OCI-LY1 (cell line): ENCODE results near the gene PDE6H.

Experiments
- H2AFZ ChIP-seq: fragments of 200-600 bp; sonication (generic), shearing (Covaris generic); 2 replicates; pipeline ENCODE4 v1.6.0; 2014; ENCODE audit warnings: antibody characterized with exemption, mild to moderate bottlenecking, low read length
- H3F3A ChIP-seq: fragments of 200-600 bp; sonication (generic), shearing (Covaris generic); 2 replicates; pipeline ENCODE4 v1.6.0; 2014; ENCODE audit warnings: mild to moderate bottlenecking, antibody characterized with exemption, low read length, moderate library complexity; ENCODE audit not compliant: insufficient read depth
- H3K27ac ChIP-seq: fragments of 200-600 bp; sonication (generic); 2 replicates; pipeline ENCODE4 v1.5.1; 2014; ENCODE audit warnings: low read length, mixed run types, mild to moderate bottlenecking, low read depth; ENCODE audit not compliant: poor library complexity, severe bottlenecking
- H3K27me3 ChIP-seq: fragments of 200-600 bp; sonication (generic); 2 replicates; pipeline ENCODE4 v1.6.0; 2014; ENCODE audit warnings: antibody characterized with exemption, mild to moderate bottlenecking, low read length, moderate library complexity; ENCODE audit not compliant: insufficient read depth
- H3K36me3 ChIP-seq: fragments of 200-600 bp; sonication (generic); 2 replicates; pipeline ENCODE4 v1.6.1; 2014; ENCODE audit warnings: mild to moderate bottlenecking, antibody characterized with exemption, low read length, moderate library complexity, mixed read lengths; ENCODE audit not compliant: insufficient read depth
- H3K4me1 ChIP-seq: fragments of 200-600 bp; sonication (generic); 2 replicates; pipeline ENCODE4 v1.5.1; 2014; ENCODE audit warnings: mild to moderate bottlenecking, low read length, moderate library complexity; ENCODE audit not compliant: insufficient read depth, severe bottlenecking
- H3K4me2 ChIP-seq: fragments of 200-600 bp; sonication (generic), shearing (Covaris generic); 2 replicates; pipeline ENCODE4 v1.6.1; 2014; ENCODE audit warnings: low read length
- H3K4me3 ChIP-seq: fragments of 200-600 bp; sonication (generic); 2 replicates; pipeline ENCODE4 v1.5.1; 2014; ENCODE audit warnings: low read length, low read depth, mild to moderate bottlenecking, mixed read lengths; ENCODE audit not compliant: poor library complexity, severe bottlenecking
- H3K79me2 ChIP-seq: fragments of 200-600 bp; shearing (Covaris generic); 2 replicates; pipeline ENCODE4 v1.6.1; 2016; ENCODE audit warnings: mixed run types, low read length, mixed read lengths; ENCODE audit not compliant: insufficient read depth
- H3K9ac ChIP-seq: fragments of 200-600 bp; sonication (generic), shearing (Covaris generic); 2 replicates; pipeline ENCODE4 v1.6.1; 2014; ENCODE audit warnings: mild to moderate bottlenecking, low read length, mixed read lengths
- H3K9me2 ChIP-seq: fragments of 200-600 bp; sonication (generic), shearing (Covaris generic); 2 replicates; pipeline ENCODE4 v1.6.1; 2014; ENCODE audit warnings: low read depth, mild to moderate bottlenecking, low read length, mixed read lengths
- H3K9me3 ChIP-seq: fragments of 200-600 bp; shearing (Covaris generic); 2 replicates; pipeline ENCODE4 v1.6.1; 2014; ENCODE audit warnings: low read length, mixed read lengths
- H4K20me1 ChIP-seq: fragments of 200-600 bp; sonication (generic), shearing (Covaris generic); 2 replicates; pipeline ENCODE4 v1.6.0; 2016; ENCODE audit warnings: mild to moderate bottlenecking, low read length; ENCODE audit not compliant: insufficient read depth
- EZH2 ChIP-seq: fragments of 200-600 bp; sonication (generic), shearing (Covaris generic); IDR thresholded peaks from 2 replicates; pipeline ENCODE4 v1.8.0; 2017; ENCODE audit warnings: borderline replicate concordance, mixed run types, mild to moderate bottlenecking, antibody characterized with exemption, low read length, moderate library complexity, mixed read lengths
- TF ChIP-seq, protein P1 (sequence below): fragments of 200-600 bp; sonication (generic), shearing (Covaris generic); IDR thresholded peaks from 2 replicates; pipeline ENCODE4 v1.5.1; 2017; ENCODE audit warnings: mild to moderate bottlenecking, antibody characterized with exemption, low read length, moderate library complexity, mixed read lengths

Gene PDE6H

DNA sequence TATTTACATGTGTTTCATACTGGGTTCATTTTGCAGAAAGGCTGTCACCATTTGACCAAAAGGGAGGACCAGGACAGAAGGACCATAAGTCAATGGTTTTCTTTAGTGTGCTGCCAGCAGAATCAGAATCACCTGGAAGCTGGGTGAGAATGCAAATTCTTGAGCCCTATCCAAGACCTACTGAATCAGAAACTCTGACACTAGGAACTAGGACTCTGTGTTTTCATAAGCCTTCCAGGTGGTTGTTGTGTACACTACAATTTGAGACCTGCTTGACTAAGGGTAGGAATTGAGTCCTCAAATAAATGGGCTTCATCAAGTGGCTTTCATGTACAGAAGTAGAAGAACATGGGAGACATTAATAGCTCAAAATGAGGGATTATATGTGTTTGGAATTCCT, 32.2 kb downstream of the PDE6H start:
- Histone ChIP-seq H3K4me2 (no peak overlapping the region), H3F3A (no peaks in the 10 kb centered on the region), H3K4me1 (no peaks in the 10 kb centered on the region), H3K79me2 (no peaks in the 10 kb centered on the region), H3K36me3 (no peaks in the 10 kb centered on the region), H3K4me3 (no peak overlapping the region), H2AFZ (no peak overlapping the region), H3K9ac (no peak overlapping the region), H3K9me3 (no peaks in the 10 kb centered on the region), H3K9me2 (no peaks in the 10 kb centered on the region), H3K27ac (no peak overlapping the region), H3K27me3 (no peaks in the 10 kb centered on the region; the same call in 1 of the 2 replicates), H4K20me1 (no peaks in the 10 kb centered on the region)
- TF ChIP-seq, protein P1, sequence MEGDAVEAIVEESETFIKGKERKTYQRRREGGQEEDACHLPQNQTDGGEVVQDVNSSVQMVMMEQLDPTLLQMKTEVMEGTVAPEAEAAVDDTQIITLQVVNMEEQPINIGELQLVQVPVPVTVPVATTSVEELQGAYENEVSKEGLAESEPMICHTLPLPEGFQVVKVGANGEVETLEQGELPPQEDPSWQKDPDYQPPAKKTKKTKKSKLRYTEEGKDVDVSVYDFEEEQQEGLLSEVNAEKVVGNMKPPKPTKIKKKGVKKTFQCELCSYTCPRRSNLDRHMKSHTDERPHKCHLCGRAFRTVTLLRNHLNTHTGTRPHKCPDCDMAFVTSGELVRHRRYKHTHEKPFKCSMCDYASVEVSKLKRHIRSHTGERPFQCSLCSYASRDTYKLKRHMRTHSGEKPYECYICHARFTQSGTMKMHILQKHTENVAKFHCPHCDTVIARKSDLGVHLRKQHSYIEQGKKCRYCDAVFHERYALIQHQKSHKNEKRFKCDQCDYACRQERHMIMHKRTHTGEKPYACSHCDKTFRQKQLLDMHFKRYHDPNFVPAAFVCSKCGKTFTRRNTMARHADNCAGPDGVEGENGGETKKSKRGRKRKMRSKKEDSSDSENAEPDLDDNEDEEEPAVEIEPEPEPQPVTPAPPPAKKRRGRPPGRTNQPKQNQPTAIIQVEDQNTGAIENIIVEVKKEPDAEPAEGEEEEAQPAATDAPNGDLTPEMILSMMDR, result no peak
- no peak for TF ChIP-seq EZH2

DNA sequence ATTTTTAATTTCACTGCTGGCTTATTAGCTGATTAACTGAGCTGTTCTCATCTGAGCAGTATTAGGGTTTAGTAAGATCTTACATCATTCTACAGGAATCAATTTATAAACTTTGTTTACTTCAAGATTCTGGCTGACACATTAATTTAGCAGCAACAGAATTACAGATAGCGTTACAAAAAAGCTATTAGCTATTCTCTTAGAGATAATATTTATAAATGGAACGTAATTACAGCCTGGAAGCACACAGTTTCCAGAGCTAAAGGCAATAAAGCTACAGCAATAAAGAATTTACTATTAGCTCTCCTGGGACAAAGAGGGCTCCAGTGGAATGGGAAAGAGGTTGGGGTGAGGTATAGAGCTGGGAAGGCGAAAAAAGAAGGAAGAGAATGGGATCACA, 34.7 kb downstream of the PDE6H start:
- Histone ChIP-seq H4K20me1 (no peaks in the 10 kb centered on the region), H3K36me3 (no peaks in the 10 kb centered on the region), H3K9ac (no peak overlapping the region), H3K79me2 (no peaks in the 10 kb centered on the region), H3K27ac (no peak overlapping the region), H3K4me3 (no peak overlapping the region), H3K4me2 (no peak overlapping the region), H3K4me1 (no peaks in the 10 kb centered on the region), H3K9me2 (no peaks in the 10 kb centered on the region), H3F3A (no peaks in the 10 kb centered on the region), H3K9me3 (no peaks in the 10 kb centered on the region), H2AFZ (no peak overlapping the region), H3K27me3 (no peaks in the 10 kb centered on the region; the same call in 1 of the 2 replicates)
- no peak for TF ChIP-seq EZH2
- TF ChIP-seq, protein P1, result no peak

DNA sequence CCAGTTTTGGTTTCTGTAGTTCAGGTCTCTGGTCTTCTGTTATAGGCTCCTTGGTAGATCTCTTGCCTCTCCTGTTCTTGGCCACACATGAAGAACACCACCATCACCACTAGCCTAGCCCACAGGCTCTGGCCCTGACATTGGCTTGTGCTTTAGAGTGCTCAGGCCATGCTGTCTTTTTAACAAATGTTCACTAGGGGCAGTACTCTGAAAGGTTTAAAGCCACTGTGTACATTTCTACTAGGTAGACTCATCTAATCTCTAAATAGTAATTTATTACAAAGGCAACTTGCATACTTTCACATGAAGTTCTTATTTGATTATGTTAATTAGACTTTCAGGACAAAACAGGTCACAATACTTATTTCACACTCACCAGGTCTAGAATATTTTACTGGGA, 38.3 kb downstream of the PDE6H start:
- H2AFZ ChIP-seq, result no peak overlapping the region
- H3K27ac ChIP-seq, result no peak overlapping the region
- H3K9me2 ChIP-seq, result no peaks in the 10 kb centered on the region
- no peaks in the 10 kb centered on the region for H4K20me1 ChIP-seq
- H3K4me1 ChIP-seq, result no peaks in the 10 kb centered on the region
- TF ChIP-seq EZH2, result no peak
- TF ChIP-seq, protein P1, result peak; percentile 39; the same call in 1 of the 2 replicates
- H3K9ac ChIP-seq, result no peak overlapping the region
- no peaks in the 10 kb centered on the region for H3K9me3 ChIP-seq
- H3K4me2 ChIP-seq, result no peak overlapping the region
- no peak overlapping the region for H3K4me3 ChIP-seq
- H3K36me3 ChIP-seq, result no peaks in the 10 kb centered on the region
- no peaks in the 10 kb centered on the region for H3K79me2 ChIP-seq
- H3K27me3 ChIP-seq, result no peaks in the 10 kb centered on the region; the same call in 1 of the 2 replicates
- H3F3A ChIP-seq, result no peaks in the 10 kb centered on the region
